Left cardiac atrium (tissue), 4 donors: ENCODE results near the gene CHADL. TPM values are rescaled to one million over a fixed set of nuclear protein-coding genes. Genes with fewer than 3 reads are reported as not detected.
"Not testable (repeated sequence)": the region's sequence is repeated elsewhere in the genome, so short reads cannot be mapped to it uniquely, and the experiment has no call there.

Experiments used
- ATAC-seq, 2 donors: fragments of 200-7000 bp; cut with Tn5 transposase; one replicate each; pipeline ENCODE4 v1.9.1; 2020; ENCODE audit warnings: mild to moderate bottlenecking in 2 of 2, moderate library complexity in 2 of 2
- DNase-seq: peaks from one replicate; pipeline ENCODE4 v3.0.0-alpha.2; 2020
- intact Hi-C, 2 donors: fragments of 100-400 bp; cut with DNase I; formaldehyde crosslinking; loops; one replicate each; pipeline versions ENCODE4 v1.14.1 to v1.15.1; 2022 to 2023
- total RNA-seq, 2 donors: library from RNA; stranded (reverse); fragmentation: NEBNext Ultra II Directional; extraction: Animal tissue kit (Norgen Biotek cat#: 25700); gene quantifications; one replicate each; pipeline ENCODE4 v1.2.1, GENCODE V29; 2021
- donor health status: DM: no; HTN: yes; CAD: no.
- donor health status: DM: no; HTN: yes; CAD: no; lungs with severe emphysema.
- donor health status: DM: yes; HTN: yes; CAD: no.
- donor health status: Dilated cardiomyopathy.

The CHADL gene
- total RNA-seq, 2 donors from 2014 or later = 7.7 to 14.4 TPM

GRCh38 chr22:41259756-41260155 lies 19.0 kb upstream of the CHADL start:
- ATAC-seq, DNase-seq, intact Hi-C loops: not testable (repeated sequence)

DNA sequence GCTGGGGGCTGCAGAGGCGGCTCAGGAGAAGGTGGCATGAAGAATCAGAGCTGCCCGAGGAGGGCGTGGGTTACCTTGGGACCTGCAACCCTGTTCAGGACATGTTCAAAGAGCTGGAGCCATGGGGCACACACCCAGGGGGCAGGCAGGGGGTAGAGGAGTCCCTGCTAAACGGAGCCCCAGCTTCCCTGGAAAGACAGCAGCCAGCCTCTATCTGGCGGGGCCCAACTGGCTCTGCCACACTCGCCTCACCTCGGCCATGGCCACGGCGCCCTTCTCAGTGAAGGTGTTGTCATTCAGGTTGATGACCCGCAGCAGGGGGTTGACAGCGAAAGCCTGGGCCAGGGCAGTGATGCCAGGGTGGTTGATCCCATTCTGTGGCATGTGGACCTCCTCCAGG lies 17.0 kb upstream of the CHADL start:
- intact Hi-C loops = no loop called here
- no peak for DNase-seq
- ATAC-seq = no peak

DNA sequence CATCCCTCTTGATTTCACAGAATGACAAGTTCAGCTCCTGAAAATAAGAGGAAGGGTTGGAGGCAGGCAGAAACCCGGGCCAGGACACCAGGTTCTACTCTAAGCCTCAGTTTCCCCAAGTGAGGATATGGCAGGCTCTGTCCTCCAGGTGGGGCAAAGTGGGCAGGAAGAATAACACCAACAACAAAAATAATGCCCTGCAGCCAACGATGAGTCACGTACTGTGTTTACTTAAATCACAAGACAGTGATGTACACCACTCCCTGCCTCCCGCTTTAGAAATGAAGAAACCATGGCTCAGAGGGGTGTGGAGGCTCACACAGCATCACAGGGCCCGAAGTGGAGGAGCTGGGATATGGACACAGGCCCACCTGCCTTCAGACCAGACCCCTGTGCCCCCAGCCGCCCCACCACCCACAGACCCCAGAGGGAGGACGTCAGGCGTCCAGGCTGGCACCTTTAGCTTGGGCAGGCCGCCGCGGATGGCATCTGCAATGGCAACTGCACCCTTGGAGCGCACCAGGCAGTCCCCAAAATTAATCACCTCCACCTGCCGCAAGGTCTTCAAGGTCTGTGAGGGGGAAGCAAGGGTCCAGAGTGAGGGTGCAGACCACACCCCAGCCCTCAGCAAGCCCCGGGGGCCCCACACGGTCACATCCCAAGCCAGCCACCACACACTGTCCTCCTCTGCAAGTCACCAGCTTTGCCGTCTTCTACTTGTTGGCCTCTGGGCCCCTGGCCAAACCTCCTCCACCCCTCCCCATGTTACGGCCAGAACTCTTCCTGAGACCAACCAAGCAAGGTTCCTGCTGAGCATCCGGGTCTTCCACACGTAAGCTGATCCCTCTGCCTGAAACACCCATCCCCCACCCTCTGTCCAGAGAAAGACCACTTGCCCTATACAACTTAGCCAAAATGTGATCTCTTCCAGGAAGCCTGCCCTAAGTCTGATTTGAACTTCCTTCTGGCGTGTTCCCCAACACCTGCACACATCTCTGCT lies 15.8 kb upstream of the CHADL start:
- intact Hi-C loops = no loop called here
- ATAC-seq (no peak), DNase-seq (no peak)

DNA sequence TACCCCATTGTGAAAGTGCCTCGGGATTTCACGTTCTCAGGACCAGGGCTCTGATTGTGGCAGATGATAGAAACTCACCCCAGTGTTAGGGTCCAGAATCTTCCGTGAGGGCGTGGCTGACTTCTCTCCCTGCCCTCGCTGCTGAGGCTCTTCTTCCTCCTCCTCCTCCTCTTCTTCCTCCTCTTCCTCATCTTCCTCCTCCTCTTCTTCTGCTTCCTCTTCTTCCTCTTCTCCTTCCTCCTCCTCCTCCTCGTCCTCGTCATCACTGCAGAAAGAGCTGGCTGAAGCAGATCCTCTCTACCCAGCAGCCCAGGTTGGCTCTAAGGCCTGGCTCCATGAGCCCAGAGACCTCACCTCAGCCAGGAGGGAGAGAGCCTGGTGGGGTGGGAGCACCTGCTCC lies 13.5 kb upstream of the CHADL start:
- intact Hi-C loops = no loop called here
- ATAC-seq (no peak), DNase-seq (no peak)

- intact Hi-C loops = no loop called here
- DNase-seq (no peak), ATAC-seq (no peak)
These were observed 11.6 kb upstream of the CHADL start for GRCh38 chr22:41252365-41252764.

- no peak for ATAC-seq
- no peak for DNase-seq
- intact Hi-C loops = no loop called here
These were observed 9.4 kb upstream of the CHADL start for GRCh38 chr22:41250127-41250526.

DNA sequence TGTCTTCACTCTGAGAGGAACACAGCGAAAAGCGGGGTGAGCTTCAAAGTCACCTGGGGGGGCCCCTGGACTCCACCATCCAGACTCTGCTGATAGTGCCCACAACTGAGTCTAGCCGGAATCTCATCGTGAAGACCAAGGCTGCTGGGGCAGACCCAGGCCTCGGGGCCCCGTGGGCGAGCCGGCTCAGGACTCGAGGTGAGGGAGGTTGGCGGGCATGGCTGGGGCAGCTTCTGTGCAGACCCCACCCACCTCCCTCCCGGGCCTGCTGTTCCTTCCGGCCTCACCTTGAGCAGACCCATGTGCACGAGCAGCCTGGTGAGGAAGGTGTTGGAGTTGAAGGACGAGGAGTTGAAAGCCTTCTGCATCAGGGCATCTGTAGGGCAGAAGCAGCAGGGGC lies 8.7 kb upstream of the CHADL start:
- intact Hi-C loops = no loop called here
- no peak for DNase-seq
- no peak for ATAC-seq

DNA sequence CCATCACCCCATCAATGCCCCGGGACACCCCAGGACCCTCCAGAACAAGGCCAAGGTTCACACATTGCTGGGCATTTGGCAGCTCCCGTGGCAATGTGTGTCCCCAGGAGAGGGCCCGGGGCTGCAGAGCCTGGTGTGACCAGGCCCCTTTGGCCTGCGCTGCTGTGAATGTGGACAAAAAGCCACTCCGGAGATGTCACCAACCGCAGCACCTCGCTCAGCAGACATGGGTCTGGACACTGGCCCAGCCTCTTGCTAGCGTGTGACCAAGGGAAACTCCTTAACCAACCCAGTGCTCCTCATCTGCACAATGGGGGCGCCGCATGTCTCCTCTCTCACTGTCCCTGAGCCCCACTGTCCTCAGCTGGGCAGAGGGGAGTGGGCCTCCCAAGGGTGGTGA lies 8.0 kb upstream of the CHADL start:
- intact Hi-C loops = no loop called here
- ATAC-seq (peak; percentile 55 to 64), DNase-seq (no peak)

DNA sequence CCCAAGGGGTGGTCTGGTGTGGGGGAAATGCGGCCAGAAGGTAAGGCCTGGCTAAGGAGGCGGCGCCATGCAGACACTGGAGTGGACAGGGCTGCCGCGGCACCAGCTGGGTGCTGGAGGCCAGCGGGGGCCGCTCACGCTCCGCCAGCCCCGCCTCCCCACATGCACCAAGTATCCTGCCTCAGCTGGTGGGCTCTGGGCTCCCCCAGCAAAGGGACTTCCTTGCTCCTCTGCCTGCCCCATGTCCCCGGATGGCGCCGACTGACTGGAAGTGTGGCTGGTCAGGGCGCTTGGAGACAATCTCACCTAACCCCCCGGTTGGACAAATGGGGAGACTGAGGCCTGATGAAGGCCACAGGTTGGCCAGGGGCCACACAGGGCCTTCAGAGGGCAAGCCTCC lies 7.6 kb upstream of the CHADL start:
- peak in 1 of 2 donors; percentile 17 for ATAC-seq
- intact Hi-C loops = no loop called here
- no peak for DNase-seq

DNA sequence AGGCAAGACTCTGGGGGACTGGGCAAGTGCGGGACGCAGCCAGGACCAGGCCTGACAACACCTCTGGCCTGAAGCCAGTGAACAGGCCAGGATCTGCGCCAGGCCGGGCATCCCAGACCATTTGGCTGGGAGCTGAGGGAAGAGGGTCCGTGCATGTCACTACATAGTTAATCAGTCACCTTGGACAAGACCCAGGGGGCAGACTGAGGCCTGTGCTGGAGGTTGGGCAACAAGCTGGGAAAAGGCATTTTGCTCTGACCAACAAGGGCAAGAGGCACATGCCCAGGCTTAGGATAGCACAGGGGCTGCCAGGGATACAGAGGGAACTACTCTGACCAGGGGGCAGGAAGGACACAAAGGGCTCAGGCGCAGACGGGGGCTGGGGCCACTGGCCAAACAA lies 7.0 kb upstream of the CHADL start:
- ATAC-seq (peak; percentile 59 to 78), DNase-seq (no peak)
- intact Hi-C loops = no loop called here

- ATAC-seq = no peak
- DNase-seq = no peak
These were observed 5.3 kb upstream of the CHADL start for GRCh38 chr22:41245917-41246499.

DNA sequence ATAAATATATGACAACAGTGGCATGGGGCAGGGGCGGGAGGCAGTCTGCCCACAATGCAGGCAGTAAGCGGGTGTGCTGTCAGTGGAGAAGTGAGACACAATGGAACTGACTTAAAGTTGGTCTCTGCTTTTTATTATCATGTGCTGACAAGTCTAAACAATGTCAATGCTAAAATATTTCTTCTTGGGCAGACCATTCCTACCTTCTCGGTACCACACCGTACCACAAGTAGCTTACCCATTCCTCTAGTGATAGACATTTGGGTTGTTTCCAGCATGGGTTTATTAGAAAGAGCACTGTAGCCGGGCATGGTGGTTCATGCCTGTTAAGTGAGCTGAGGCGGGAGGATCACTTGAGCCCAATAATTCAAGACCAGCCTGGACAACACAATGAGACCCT lies 2.6 kb upstream of the CHADL start:
- ATAC-seq (no peak), DNase-seq (no peak)
- intact Hi-C loops = no loop called here

More at GRCh38 chr22:41245917-41246499, 5.3 kb upstream of the CHADL start:
- intact Hi-C loops = no loop called here

DNA sequence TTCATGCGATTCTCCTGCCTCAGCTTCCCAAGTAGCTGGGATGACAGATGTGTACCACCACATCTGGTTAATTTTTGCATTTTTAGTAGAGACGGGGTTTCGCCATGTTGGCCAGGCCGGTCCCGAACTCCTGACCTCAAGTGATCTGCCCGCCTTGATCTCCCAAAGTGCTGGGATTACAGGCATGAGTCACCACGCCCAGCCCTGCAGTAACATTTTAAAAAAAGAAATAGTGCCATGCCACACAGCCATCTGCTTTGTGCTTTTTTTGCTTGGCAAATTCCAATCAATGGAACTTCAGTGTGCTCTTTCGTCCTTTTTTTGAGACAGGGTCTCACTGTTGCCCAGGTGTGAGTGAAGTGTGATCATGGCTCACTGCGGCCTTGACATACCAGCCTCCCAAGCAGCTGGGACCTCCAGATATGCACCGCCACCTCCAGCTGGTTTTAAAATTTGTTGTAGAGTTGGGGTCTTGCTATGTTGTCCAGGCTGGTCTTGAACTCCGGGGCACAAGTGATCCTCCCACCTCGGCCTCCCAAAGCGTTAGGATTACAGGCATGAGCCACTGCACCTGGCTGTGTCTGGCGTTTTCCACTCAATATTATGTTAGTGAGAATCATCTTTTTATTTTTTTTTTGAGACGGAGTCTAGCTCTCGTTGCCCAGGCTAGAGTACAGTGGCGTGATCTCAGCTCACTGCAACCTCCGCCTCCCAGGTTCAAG lies 1.8 kb upstream of the CHADL start:
- no peak for DNase-seq
- no peak for ATAC-seq
- intact Hi-C loops = no loop called here

GRCh38 chr22:41241133-41241676 lies 474 bp upstream of the CHADL start:
- intact Hi-C loops = no loop called here
- no peak for DNase-seq
- no peak for ATAC-seq

- ATAC-seq (no peak), DNase-seq (no peak)
- intact Hi-C loops = loop anchor here in 1 of 2 donors (5.0 kb wide), 1 partner anchor 42 kb away; no protein-coding TSS in a partner anchor
These were observed 1.1 kb downstream of the CHADL start for GRCh38 chr22:41239443-41240128.

GRCh38 chr22:41238570-41239442 lies 1.9 kb downstream of the CHADL start:
- intact Hi-C loops = loop anchor here in 1 of 2 donors (5.0 kb wide), 1 partner anchor 42 kb away; no protein-coding TSS in a partner anchor
- ATAC-seq = no peak
- no peak for DNase-seq

DNA sequence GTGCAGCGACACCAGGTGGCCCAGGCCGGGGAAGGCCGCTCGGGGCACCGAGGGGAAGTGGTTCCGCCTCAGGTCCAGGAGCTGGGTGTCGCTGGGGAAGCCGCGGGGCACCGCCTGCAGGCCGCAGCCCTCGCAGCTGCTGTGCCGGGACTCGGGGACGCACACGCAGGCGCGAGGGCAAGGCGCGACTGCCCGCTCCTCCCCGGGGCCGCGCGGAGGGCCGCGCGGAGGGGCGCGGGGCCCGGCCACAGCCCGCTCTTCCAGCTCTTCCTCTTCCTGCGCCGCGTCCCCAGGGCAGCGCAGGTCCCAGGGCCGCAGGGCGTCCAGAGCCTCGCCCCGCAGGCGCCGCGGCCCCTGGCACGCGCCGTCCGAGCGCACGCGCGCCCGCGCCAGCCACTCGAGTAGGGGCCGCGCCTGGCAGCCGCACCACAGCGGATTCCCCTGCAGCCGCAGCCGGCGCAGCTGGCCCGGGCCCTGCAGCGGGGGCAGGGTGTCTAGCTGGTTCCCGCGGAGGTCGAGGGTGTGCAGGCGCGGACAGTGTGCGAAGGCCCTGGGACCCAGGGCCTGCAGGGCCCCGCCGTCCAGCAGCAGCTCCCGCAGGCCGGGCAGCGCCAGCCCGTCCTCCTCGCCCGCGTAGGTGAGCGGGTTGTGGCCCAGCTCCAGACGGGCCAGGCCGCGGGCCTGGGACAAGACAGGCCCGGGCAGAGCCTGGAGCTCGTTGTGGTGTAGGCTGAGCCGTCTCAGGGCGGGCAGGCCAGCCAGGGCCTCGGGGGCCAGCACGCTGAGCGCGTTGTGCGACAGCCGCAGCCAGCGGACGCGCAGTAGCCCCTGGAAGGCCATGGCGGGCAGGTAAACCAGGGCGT lies 2.8 kb downstream of the CHADL start:
- intact Hi-C loops = loop anchor here in 1 of 2 donors (5.0 kb wide), 1 partner anchor 41 kb away; no protein-coding TSS in a partner anchor

More for the DNA sequence above, 2.8 kb downstream of the CHADL start:
- ATAC-seq = peak; percentile 60 to 73
- DNase-seq = peak; percentile 74
